H1 (cell line): ENCODE results near the gene TCIRG1. TPM values are rescaled to one million over a fixed set of nuclear protein-coding genes. Genes with fewer than 3 reads are reported as not detected.

Experiments used
- ASH2L ChIP-seq: fragments of 200-600, 300-600 bp; sonication (generic); IDR thresholded peaks from one replicate; pipeline ENCODE4 v1.7.1; 2017; ENCODE audit warnings: low read length
- BRCA1 ChIP-seq: IDR thresholded peaks from 2 replicates; pipeline ENCODE4 v1.6.1; 2012; ENCODE audit warnings: low read depth, low read length, improper control_type of control experiment
- CBX5 ChIP-seq: fragments of 300-800, 300-1000 bp; sonication (generic); IDR thresholded peaks from 2 replicates; pipeline ENCODE4 v1.7.1; 2016; ENCODE audit warnings: antibody characterized with exemption, low read length, low read depth
- CTBP2 ChIP-seq: IDR thresholded peaks from 2 replicates; pipeline ENCODE4 v1.7.0; 2011; ENCODE audit warnings: borderline replicate concordance, mild to moderate bottlenecking, moderate library complexity, mixed read lengths, low read length; ENCODE audit not compliant: insufficient read depth, insufficient read length
- HDAC2 ChIP-seq, 2 experiments: fragments of 300-600 bp in 1 of 2; sonication (generic) in 1 of 2; IDR thresholded peaks; 2 replicates each; pipeline ENCODE4 v1.6.1; 2011 to 2012; ENCODE audit warnings: low read depth in 2 of 2, low read length in 2 of 2, mild to moderate bottlenecking in 2 of 2, moderate library complexity in 2 of 2, borderline replicate concordance in 1 of 2, inconsistent platforms in 1 of 2
- KDM1A ChIP-seq: fragments of 200-600, 300-600 bp; sonication (generic); IDR thresholded peaks from 2 replicates; pipeline ENCODE4 v1.7.1; 2016; ENCODE audit warnings: mild to moderate bottlenecking, low read length, borderline replicate concordance
- RAD21 ChIP-seq, 2 experiments: IDR thresholded peaks in 1 of 2; conservative IDR thresholded peaks in 1 of 2; 2 replicates each; pipeline ENCODE4 v1.6.1; 2011; ENCODE audit warnings: low read depth in 2 of 2, low read length in 2 of 2, improper control_type of control experiment in 1 of 2, inconsistent platforms in 1 of 2, mild to moderate bottlenecking in 1 of 2, moderate library complexity in 1 of 2
- SP2 ChIP-seq: IDR thresholded peaks from 2 replicates; pipeline ENCODE4 v1.6.1; 2012; ENCODE audit warnings: mild to moderate bottlenecking, low read length, inconsistent platforms
- SRF ChIP-seq: IDR thresholded peaks from 2 replicates; pipeline ENCODE4 v1.6.1; 2011; ENCODE audit warnings: mild to moderate bottlenecking, low read depth, low read length, moderate library complexity
- TCF12 ChIP-seq: IDR thresholded peaks from 2 replicates; pipeline ENCODE4 v1.6.1; 2011; ENCODE audit warnings: low read depth, mild to moderate bottlenecking, low read length
- polyA plus RNA-seq, 7 experiments: library from polyadenylated mRNA; depleted of rRNA in 3 of 7; stranded (reverse) in 5 of 7; unstranded in 2 of 7; fragments of >200 nt in 5 of 7; fragments of 200-250 nt in 2 of 7; gene quantifications; 1 replicate in 5 of 7; 2 replicates in 1 of 7; 4 replicates in 1 of 7; pipeline versions ENCODE4 v1.2.1 to v1.2.3, GENCODE V29; 2011 to 2013; ENCODE audit warnings: missing spikeins in 2 of 7, mixed read lengths in 2 of 7
- total RNA-seq: library from RNA; stranded (reverse); fragmentation: NEBNext Ultra II Directional; extraction: Animal tissue kit (Norgen Biotek cat#: 25700); gene quantifications from 2 replicates; pipeline ENCODE4 v1.2.1, GENCODE V29; 2021
- TF ChIP-seq, protein P1 (sequence below): fragments of 300-600 bp; sonication (generic); IDR thresholded peaks from 2 replicates; pipeline ENCODE4 v1.7.1; 2012; ENCODE audit warnings: low read length, moderate library complexity, mild to moderate bottlenecking, inconsistent platforms; ENCODE audit not compliant: insufficient replicate concordance

Gene TCIRG1
- total and polyA plus RNA-seq, 2 of the 8 experiments (the other 6 are each of a cell fraction or from before 2014, with no cell fraction given) = 25.3 to 39.6 TPM

DNA sequence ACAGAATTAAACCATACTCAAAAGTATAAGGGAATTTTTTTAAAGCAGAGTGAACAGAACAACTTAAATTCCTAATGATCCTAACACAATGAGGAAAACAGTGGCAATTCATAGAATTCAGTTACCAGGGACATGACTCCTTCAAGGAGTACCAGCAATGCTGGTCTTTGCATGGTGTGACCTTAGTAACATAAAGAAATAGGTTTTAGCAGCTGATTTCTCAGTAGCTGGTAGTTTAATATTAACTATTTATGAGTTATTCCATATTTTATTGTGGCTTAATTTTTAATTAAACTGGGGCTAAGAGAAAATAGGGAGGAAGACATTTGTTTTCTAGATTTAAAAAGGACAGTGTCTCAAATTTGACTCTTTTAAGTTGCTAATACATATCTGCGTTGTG is 51.5 kb downstream of the TCIRG1 start (continued):
- TF ChIP-seq, protein P1, sequence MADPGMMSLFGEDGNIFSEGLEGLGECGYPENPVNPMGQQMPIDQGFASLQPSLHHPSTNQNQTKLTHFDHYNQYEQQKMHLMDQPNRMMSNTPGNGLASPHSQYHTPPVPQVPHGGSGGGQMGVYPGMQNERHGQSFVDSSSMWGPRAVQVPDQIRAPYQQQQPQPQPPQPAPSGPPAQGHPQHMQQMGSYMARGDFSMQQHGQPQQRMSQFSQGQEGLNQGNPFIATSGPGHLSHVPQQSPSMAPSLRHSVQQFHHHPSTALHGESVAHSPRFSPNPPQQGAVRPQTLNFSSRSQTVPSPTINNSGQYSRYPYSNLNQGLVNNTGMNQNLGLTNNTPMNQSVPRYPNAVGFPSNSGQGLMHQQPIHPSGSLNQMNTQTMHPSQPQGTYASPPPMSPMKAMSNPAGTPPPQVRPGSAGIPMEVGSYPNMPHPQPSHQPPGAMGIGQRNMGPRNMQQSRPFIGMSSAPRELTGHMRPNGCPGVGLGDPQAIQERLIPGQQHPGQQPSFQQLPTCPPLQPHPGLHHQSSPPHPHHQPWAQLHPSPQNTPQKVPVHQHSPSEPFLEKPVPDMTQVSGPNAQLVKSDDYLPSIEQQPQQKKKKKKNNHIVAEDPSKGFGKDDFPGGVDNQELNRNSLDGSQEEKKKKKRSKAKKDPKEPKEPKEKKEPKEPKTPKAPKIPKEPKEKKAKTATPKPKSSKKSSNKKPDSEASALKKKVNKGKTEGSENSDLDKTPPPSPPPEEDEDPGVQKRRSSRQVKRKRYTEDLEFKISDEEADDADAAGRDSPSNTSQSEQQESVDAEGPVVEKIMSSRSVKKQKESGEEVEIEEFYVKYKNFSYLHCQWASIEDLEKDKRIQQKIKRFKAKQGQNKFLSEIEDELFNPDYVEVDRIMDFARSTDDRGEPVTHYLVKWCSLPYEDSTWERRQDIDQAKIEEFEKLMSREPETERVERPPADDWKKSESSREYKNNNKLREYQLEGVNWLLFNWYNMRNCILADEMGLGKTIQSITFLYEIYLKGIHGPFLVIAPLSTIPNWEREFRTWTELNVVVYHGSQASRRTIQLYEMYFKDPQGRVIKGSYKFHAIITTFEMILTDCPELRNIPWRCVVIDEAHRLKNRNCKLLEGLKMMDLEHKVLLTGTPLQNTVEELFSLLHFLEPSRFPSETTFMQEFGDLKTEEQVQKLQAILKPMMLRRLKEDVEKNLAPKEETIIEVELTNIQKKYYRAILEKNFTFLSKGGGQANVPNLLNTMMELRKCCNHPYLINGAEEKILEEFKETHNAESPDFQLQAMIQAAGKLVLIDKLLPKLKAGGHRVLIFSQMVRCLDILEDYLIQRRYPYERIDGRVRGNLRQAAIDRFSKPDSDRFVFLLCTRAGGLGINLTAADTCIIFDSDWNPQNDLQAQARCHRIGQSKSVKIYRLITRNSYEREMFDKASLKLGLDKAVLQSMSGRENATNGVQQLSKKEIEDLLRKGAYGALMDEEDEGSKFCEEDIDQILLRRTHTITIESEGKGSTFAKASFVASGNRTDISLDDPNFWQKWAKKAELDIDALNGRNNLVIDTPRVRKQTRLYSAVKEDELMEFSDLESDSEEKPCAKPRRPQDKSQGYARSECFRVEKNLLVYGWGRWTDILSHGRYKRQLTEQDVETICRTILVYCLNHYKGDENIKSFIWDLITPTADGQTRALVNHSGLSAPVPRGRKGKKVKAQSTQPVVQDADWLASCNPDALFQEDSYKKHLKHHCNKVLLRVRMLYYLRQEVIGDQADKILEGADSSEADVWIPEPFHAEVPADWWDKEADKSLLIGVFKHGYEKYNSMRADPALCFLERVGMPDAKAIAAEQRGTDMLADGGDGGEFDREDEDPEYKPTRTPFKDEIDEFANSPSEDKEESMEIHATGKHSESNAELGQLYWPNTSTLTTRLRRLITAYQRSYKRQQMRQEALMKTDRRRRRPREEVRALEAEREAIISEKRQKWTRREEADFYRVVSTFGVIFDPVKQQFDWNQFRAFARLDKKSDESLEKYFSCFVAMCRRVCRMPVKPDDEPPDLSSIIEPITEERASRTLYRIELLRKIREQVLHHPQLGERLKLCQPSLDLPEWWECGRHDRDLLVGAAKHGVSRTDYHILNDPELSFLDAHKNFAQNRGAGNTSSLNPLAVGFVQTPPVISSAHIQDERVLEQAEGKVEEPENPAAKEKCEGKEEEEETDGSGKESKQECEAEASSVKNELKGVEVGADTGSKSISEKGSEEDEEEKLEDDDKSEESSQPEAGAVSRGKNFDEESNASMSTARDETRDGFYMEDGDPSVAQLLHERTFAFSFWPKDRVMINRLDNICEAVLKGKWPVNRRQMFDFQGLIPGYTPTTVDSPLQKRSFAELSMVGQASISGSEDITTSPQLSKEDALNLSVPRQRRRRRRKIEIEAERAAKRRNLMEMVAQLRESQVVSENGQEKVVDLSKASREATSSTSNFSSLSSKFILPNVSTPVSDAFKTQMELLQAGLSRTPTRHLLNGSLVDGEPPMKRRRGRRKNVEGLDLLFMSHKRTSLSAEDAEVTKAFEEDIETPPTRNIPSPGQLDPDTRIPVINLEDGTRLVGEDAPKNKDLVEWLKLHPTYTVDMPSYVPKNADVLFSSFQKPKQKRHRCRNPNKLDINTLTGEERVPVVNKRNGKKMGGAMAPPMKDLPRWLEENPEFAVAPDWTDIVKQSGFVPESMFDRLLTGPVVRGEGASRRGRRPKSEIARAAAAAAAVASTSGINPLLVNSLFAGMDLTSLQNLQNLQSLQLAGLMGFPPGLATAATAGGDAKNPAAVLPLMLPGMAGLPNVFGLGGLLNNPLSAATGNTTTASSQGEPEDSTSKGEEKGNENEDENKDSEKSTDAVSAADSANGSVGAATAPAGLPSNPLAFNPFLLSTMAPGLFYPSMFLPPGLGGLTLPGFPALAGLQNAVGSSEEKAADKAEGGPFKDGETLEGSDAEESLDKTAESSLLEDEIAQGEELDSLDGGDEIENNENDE = no peak
- TF ChIP-seq SP2 (no peak), KDM1A (no peak), CTBP2 (no peak), CBX5 (no peak), BRCA1 (no peak), RAD21 (IDR thresholded peaks at IDR 0.05 in 1 of 2, conservative IDR thresholded peaks at IDR 0.05 in 1 of 2; ENCODE audit: low read depth in 2 of 2, low read length in 2 of 2) (no peak), HDAC2 (IDR thresholded peaks at IDR 0.05; ENCODE audit: borderline replicate concordance in 1 of 2, low read depth in 2 of 2, low read length in 2 of 2) (no peak), ASH2L (no peak), TCF12 (no peak), SRF (no peak)
